ENCODE data around the gene SLCO4A1. TPM values are rescaled to one million over a fixed set of nuclear protein-coding genes. Genes with fewer than 3 reads are reported as not detected.

The SLCO4A1 gene
- total RNA-seq, 1 donor from 2014 or later = 1.6 TPM

DNA sequence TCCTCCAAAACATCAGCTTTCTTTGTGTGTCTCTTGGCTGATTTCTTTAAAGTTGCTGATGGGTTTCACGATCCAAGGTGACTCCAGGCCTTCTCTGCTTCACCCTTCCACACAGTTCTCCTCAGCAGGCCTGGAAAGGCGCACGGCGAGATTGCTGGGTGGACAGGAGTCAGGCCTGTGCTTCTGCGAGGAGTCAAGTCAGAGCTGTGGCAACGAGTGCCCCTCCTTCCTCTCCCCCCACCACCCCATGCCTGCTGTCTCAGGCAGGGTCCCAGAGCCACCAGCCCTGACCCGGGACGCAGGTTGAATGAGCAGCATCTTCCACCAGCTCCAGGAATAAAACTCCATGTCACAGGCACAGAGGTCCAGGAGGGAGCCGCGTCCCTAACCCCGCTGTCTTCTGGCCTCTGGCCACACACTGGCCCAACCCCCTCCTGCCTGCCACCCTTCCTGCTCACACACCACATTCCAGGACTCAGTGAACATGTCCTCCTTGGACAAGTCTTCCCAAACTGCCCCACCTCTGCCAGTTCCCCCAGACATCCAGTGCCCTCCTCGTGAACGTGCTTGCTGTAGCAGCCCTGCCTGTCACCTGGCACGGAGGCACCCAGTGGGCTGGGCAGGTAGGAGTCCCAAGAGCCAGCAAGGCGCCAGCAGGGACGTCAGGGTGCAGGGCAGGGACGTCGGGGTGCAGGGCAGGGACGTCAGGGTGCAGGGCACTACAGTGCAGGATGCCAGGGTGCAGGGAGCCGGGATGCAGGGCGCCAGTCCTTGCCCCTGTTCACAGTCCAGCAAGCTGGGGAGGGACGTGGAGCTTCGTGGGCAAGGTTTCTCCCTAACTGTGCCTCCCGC is 59.1 kb downstream of the SLCO4A1 start:
- DNase-seq = no peak

GRCh38 chr20:62702013-62702300 is 59.7 kb downstream of the SLCO4A1 start:
- DNase-seq = no peak

DNA sequence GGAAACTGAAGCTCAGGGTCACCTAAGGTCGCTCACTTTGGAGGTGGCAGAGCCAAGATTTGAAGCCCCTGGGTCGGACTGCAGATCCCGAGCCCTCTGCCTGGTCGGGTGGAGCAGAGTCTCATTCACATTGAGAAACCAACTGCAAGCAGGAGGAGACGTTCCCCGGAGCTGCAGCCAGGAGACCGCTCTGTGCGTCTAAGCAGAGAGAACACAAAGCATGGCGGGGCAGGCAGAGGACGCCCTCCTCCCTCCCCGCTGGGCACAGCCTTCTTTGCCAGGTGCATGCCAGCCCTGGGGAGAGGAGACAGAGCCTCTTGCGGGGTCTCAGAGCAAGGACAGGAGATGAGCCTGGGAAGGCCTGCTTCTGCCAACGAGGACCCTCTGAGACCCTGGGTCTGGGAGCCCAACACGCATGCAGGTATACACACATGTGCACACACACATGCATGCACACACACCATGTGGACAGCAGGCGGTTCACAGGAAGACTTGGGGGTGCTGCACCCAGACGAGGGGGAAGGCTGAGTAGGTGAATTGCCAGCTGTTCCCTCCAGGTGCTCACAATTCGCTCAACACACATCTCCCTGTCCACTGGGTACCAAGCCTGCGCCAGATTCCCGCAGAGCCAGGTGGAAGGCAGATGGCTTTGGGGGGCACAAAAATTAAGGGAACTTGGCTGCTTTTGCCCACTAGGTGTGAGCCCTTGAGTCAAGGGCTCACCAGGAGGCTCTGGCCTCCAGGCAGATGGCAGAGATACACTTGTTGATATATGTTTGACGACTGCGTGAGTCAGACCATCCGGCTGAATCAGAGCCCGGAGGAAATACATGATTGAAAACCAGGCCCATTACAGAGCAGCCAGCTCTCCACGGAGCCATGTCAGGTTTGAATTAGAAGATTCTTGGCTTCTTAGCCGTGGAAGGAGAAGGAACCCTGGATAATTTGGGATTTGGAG is 60.9 kb downstream of the SLCO4A1 start:
- DNase-seq = no peak

GRCh38 chr20:62703853-62704228 is 61.5 kb downstream of the SLCO4A1 start:
- DNase-seq = no peak

GRCh38 chr20:62704341-62704948 is 62.1 kb downstream of the SLCO4A1 start:
- no peak for DNase-seq

- no peak for DNase-seq
Measured at GRCh38 chr20:62705627-62706026, 63.3 kb downstream of the SLCO4A1 start.

DNA sequence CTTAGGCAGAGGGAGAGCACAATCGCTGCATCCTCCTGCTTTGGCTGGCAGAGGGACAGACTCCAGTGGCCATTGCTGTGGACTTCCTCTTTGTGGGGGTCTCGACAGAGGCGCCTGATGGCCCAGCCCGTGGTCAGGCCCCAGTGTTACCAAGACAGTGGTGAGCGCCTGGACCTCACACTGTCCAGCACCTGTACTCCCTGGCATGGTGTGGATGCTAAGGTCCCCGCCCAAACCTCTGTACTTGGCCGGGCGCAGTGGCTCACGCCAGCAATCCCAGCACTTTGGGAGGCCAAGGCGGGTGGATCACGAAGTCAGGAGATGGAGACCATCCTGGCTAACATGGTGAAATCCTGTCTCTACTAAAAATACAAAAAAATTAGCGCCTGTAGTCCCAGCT is 64.0 kb downstream of the SLCO4A1 start:
- DNase-seq = no peak

- DNase-seq = no peak
Measured at GRCh38 chr20:62706857-62707256, 64.6 kb downstream of the SLCO4A1 start.

DNA sequence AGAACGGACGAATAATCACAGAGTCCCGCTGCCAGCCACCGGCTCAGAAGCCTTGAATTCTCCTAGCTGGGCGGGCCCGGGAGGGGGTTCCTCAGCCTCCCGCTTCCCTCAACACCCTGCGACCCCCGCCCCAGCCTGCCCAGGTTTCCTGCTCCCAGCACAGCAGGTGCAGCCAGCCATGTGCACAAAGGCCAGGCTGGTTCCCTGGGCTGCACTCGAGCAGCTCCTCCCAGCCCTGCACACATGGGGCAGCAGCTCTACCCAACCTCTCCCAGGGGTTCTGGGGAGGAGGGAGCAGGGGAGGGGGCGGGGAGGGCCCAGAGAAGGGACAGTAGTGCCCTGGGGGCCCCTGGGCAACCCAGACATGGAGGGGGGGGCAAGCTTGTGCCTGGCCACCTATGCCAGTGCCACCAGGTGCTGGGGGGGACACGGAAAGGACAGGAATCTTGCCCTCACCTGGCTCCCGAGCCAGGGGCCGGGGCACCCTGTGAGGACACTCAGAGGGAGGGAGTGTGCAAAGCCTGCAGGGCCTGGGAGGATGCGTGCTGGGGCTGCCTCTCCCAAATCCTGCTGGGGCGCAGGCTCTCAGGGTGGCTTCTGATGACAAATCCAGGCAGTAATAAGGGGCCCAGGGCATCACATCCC is 65.1 kb downstream of the SLCO4A1 start:
- no peak for DNase-seq

DNA sequence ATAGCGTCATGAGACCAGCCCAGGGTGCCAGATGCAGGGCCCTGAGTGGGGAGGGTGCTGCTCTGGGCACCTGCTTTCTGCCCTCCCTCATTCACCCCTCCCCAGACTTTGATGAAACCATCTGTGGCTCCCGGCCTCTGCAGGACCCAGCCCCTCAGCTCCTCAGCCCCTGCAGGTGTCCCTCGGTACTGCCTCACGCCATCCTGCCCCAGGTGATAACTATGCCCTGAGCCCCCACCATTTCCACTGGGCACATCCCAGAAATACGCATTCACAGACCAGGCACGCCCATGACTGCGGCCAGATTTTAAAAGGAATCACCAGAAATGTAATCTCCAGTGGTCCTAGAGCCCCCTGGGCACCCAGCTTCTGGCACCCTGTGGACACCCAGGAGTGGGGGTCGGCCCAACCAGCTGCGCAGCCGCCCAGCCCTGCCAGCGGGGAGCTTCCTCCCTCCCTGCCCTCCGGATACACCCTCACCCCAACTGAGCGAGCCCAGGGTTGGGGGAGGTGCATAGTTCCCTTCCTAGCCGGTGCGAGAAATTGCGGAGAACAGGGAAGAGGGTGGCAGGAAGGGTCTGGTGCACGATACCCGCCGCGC is 65.7 kb downstream of the SLCO4A1 start:
- DNase-seq = no peak

GRCh38 chr20:62708591-62709536 is 66.6 kb downstream of the SLCO4A1 start, which contains the start of gene NTSR1:
TSS of gene NTSR1 (plus strand) at chr20:62708836. CDS start at chr20:62709208, 372 bp downstream.
- DNase-seq = no peak

DNA sequence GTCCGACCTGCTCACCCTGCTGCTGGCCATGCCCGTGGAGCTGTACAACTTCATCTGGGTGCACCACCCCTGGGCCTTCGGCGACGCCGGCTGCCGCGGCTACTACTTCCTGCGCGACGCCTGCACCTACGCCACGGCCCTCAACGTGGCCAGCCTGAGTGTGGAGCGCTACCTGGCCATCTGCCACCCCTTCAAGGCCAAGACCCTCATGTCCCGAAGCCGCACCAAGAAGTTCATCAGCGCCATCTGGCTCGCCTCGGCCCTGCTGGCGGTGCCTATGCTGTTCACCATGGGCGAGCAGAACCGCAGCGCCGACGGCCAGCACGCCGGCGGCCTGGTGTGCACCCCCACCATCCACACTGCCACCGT is 67.2 kb downstream of the SLCO4A1 start:
- DNase-seq = no peak

GRCh38 chr20:62710221-62710885 is 68.0 kb downstream of the SLCO4A1 start:
- no peak for DNase-seq

DNA sequence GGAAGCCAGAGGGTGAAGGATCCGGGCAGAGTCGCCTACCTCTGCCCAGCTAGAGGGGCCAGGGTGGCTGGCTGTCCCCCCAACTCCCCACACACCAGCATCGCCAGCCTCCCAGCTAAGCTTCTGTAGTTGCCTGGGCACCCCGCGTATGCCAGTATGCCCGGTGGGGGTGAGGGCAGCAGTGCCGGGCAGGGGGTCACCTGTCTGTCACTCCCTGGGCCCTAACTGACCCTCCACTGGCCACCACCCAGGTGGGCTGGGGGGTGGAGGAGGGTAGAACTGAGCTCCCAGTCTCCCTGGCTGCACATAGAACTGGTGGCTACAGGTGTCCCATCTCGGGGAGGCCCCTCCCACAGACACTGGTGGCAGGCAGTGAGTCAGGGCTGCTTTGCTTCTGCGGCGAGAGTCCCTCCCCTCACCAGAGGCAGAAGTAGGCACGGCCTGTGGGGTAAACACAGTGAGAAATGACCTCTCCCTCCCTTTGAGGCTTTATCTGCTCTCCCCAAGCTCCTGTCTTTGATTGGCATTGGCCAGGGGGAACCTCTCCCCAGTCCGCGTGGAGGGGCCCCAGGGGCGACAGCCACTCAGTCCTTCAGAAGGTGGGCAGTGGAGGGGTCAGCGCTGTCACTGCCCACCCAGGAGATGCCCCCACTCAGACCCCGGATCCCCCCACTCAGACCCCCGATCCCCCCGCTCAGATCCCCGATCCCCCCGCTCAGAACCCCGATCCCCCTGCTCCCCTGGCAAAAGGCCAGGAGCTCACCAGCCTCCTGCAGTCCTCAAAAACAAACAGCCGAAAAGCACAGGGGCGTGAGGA is 68.8 kb downstream of the SLCO4A1 start:
- no peak for DNase-seq

GRCh38 chr20:62711703-62712101 is 69.4 kb downstream of the SLCO4A1 start:
- no peak for DNase-seq

DNA sequence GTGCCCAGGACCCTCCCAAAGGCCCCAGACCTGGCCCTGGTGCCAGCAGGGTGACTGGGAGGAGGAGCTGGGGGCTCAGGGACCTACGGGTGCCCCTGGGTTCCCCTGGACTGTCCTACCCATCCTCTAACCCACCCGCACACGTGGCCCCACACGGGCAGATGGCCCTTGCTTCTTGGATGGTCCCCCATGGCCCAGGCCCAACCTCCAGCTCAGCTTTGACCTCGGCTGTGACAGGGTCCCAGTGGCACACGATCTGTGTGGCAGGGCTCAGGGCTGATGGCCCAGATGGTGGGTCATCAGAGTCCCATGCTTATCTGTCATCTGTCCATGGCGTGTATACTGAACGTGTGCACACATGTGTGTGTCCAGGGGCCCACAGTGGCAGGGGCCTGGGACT is 70.3 kb downstream of the SLCO4A1 start:
- no peak for DNase-seq

DNA sequence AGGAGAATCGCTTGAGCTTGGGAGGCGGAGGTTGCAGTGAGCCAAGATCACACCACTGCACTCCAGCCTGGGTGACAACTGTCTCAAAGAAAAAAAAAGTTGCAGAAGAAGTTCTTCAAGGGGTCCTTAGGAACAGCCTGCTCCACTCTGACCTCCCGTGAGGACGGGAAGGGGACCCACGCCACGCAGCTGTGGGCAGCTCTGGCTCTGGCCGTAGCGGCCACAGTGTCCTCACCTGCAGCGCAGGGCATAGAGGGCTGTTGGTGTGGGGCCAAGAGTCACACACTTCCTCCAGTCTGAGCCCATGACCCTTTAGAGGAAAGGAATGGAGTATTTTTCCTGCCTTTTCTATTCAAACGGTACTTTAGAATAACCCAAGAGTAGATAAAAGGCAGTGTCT is 71.7 kb downstream of the SLCO4A1 start:
- DNase-seq = no peak

DNA sequence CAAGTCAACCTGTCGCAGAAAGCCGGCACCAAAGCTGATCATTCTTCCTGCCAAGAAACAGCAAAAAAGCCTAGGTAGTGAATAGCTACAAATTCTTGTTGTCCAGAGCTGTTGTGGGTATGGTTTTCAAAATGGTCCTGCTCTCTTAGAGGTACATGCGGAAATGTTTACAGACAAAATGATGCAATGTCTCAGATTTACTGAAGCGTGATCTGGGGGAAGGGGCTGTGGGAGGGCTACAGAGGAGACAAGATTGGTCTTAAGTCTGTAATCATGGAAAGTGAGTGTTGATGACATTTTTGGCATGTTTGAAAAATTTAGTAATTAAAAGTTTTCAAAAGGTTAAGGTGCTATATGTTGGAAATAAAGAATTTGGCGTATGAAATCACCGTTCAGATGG is 72.5 kb downstream of the SLCO4A1 start:
- no peak for DNase-seq

DNA sequence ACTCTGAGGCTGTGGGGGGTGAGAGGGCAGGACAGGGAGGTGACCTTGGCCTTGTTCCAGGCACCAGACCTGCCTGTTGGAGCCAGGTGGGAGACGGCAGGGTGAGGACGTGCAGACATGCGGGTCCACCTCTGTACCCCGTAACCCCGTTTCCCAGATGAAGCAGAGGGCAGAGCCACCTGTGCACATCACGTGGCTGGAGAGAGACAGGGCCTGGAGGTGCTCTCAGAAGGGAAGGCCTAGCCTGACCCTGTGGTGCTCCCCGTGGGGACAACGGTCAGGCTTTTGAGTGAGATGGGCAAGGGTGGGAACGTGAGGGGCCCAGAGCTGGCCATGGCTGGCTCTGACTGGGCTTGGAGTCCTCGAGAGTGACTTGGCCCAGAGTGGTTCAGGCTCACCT is 72.9 kb downstream of the SLCO4A1 start:
- no peak for DNase-seq

All from occipital lobe (tissue), 2 donors.